ENCODE results near the gene DYNC1I1. TPM values are rescaled to one million over a fixed set of nuclear protein-coding genes. Genes with fewer than 3 reads are reported as not detected.

The DYNC1I1 gene
- total and polyA plus RNA-seq, 10 donors = 0.21 to 7.5 (median 0.86) TPM

DNA sequence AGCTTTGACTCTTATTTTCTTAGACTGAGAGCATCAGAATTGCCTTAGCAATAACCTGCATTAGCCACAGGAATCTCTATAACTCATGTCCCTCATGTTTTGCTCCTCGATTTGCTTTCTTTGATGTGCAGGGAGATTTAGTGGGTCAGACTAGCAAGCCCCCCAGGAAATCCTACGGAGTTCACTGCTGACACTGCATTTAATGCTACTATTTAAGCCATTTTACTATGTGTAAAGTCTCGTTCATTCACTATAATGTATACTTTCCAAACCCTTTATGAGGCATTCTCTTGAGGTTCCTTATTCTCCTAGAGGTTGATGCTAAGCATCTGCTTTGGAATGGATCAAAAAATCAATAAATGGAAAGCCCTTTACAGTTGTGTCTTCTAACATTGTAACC is 28.4 kb downstream of the DYNC1I1 start:
- Histone ChIP-seq H3K27ac (no peak overlapping the region), H3K36me3 (no peaks in the 10 kb centered on the region), H3K27me3 (replicated peaks in 1 of 7) (no peaks in the 10 kb centered on the region), H3K4me1 (no peaks in the 10 kb centered on the region), H3K9me3 (no peaks in the 10 kb centered on the region), H3K4me3 (no peak overlapping the region)
- no peak for DNase-seq
- intact Hi-C loops (cut with DNase I; ENCODE audit: low total_unique reads) = no loop called here
- 65 to 73% (median 70%) methylated on average over 3 of the region's 3 CpGs for WGBS, 5 donors
- TF ChIP-seq, protein P1, sequence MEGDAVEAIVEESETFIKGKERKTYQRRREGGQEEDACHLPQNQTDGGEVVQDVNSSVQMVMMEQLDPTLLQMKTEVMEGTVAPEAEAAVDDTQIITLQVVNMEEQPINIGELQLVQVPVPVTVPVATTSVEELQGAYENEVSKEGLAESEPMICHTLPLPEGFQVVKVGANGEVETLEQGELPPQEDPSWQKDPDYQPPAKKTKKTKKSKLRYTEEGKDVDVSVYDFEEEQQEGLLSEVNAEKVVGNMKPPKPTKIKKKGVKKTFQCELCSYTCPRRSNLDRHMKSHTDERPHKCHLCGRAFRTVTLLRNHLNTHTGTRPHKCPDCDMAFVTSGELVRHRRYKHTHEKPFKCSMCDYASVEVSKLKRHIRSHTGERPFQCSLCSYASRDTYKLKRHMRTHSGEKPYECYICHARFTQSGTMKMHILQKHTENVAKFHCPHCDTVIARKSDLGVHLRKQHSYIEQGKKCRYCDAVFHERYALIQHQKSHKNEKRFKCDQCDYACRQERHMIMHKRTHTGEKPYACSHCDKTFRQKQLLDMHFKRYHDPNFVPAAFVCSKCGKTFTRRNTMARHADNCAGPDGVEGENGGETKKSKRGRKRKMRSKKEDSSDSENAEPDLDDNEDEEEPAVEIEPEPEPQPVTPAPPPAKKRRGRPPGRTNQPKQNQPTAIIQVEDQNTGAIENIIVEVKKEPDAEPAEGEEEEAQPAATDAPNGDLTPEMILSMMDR (IDR thresholded peaks at IDR 0.05 in 8 of 11, conservative IDR thresholded peaks at IDR 0.05 in 3 of 11) = no peak
- TF ChIP-seq POLR2A (IDR thresholded peaks at IDR 0.05) (no peak), POLR2AphosphoS5 (IDR thresholded peaks at IDR 0.05) (no peak)

DNA sequence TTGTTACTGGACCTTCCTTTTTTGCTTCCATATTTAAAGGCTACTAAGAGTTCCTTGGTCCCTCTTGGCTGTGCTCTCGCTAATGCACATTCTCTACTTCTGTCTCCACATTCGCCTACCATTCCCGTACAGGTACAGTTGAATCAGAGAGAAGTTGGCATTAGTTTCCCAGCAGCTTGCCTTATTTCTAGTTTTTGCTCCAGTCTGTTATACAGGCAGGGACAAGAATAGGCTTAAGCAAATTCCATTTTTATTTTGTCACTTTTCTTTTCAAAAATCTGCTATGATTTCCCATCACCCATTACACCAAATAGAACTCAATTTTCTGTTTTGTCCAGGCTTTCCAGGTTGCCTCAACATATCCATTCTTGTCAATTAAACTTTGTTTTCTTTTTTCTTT is 29.9 kb downstream of the DYNC1I1 start:
- Histone ChIP-seq H3K4me3 (no peak overlapping the region), H3K27me3 (replicated peaks in 1 of 7) (no peaks in the 10 kb centered on the region), H3K27ac (no peak overlapping the region), H3K9me3 (no peaks in the 10 kb centered on the region), H3K36me3 (no peaks in the 10 kb centered on the region), H3K4me1 (no peaks in the 10 kb centered on the region)
- no peak for DNase-seq
- WGBS, 5 donors = 94 to 95% (median 95%) methylated on average over 3 of the region's 3 CpGs
- intact Hi-C loops (cut with DNase I; ENCODE audit: low total_unique reads) = no loop called here
- TF ChIP-seq, protein P1 (IDR thresholded peaks at IDR 0.05 in 8 of 11, conservative IDR thresholded peaks at IDR 0.05 in 3 of 11) = no peak
- TF ChIP-seq POLR2AphosphoS5 (IDR thresholded peaks at IDR 0.05) (no peak), POLR2A (IDR thresholded peaks at IDR 0.05) (no peak)

DNA sequence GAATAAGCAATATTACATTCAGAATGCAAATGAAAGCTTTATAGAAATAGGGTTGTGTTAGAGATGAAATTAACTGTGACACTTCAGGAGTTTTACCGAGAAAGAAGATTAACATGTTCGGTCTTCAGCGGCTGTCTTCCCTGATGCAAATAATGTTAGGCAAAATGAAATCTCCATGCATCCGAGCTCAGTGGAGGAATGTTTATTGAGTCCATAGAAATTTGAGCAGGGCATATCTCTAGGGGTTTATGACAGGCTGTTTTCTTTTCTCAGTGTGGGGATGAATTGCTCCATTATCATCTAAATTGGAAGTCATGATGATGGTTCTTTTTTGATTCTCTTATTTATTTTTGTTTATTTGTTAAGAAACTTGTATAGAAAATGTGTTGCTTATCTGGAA is 31.7 kb downstream of the DYNC1I1 start:
- TF ChIP-seq, protein P1 (IDR thresholded peaks at IDR 0.05 in 8 of 11, conservative IDR thresholded peaks at IDR 0.05 in 3 of 11) = no peak
- TF ChIP-seq POLR2AphosphoS5 (IDR thresholded peaks at IDR 0.05) = no peak
- TF ChIP-seq POLR2A (IDR thresholded peaks at IDR 0.05) = no peak
- WGBS, 5 donors = 85 to 95% (median 88%) methylated on average over 4 of the region's 4 CpGs
- Histone ChIP-seq H3K4me3 (no peak overlapping the region), H3K9me3 (no peaks in the 10 kb centered on the region), H3K36me3 (no peaks in the 10 kb centered on the region), H3K27me3 (replicated peaks in 1 of 7) (no peaks in the 10 kb centered on the region), H3K27ac (no peak overlapping the region), H3K4me1 (no peaks in the 10 kb centered on the region)
- no peak for DNase-seq
- intact Hi-C loops (cut with DNase I; ENCODE audit: low total_unique reads) = no loop called here

DNA sequence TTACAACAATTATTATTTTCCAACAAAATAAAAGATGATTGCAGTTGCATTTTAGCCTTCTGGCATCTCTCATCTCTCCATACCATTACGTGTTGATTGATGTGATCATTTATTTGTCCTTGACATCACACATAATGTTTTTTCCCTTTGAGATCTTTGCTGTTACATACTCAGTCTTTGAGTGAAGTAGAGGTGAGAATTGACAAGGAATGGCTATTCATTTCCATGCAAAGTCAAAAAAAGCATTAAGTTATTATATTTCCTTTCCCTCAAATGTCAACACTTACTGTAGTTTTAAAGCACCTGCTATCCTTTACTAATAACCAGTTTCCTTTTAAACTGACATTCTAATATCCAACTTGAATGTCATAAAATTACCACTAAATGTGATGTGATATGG is 33.6 kb downstream of the DYNC1I1 start:
- Histone ChIP-seq H3K27me3 (replicated peaks in 1 of 7) (no peaks in the 10 kb centered on the region), H3K4me1 (no peaks in the 10 kb centered on the region), H3K4me3 (no peak overlapping the region), H3K27ac (no peak overlapping the region), H3K9me3 (no peaks in the 10 kb centered on the region), H3K36me3 (no peaks in the 10 kb centered on the region)
- 76 to 91% (median 89%) methylated on average over 1 of the region's 1 CpG for whole genome bisulfite sequencing, 5 donors
- intact Hi-C loops (cut with DNase I; ENCODE audit: low total_unique reads) = no loop called here
- no peak for DNase-seq
- TF ChIP-seq POLR2AphosphoS5 (IDR thresholded peaks at IDR 0.05) (no peak), POLR2A (IDR thresholded peaks at IDR 0.05) (no peak)
- TF ChIP-seq, protein P1 (IDR thresholded peaks at IDR 0.05 in 8 of 11, conservative IDR thresholded peaks at IDR 0.05 in 3 of 11) = no peak
